WTC11 (cell line): ENCODE results near the gene PGA5.

Experiments
- FOXJ3 ChIP-seq: sonication (generic); formaldehyde crosslinking; IDR thresholded peaks from 2 replicates; pipeline ENCODE4 v1.9.0; 2021; ENCODE audit warnings: missing genetic modification reagents, mild to moderate bottlenecking, borderline replicate concordance
- NFATC4 ChIP-seq: fragments of 250-450 bp; sonication (Bioruptor Pico); IDR thresholded peaks from 2 replicates; pipeline ENCODE4 v1.9.0; 2021; ENCODE audit warnings: mild to moderate bottlenecking
- NR2C2 ChIP-seq: sonication (generic); formaldehyde crosslinking; IDR thresholded peaks from 2 replicates; pipeline ENCODE4 v1.8.0; 2022; ENCODE audit warnings: mild to moderate bottlenecking, missing genetic modification reagents
- USF2 ChIP-seq: sonication (generic); formaldehyde crosslinking; IDR thresholded peaks from 2 replicates; pipeline ENCODE4 v1.8.1; 2023; ENCODE audit warnings: mild to moderate bottlenecking, missing genetic modification reagents, moderate library complexity
- TF ChIP-seq, protein P1 (sequence below): sonication (generic); formaldehyde crosslinking; IDR thresholded peaks from 2 replicates; pipeline ENCODE4 v1.8.0; 2022; ENCODE audit warnings: mild to moderate bottlenecking, missing genetic modification reagents
- TF ChIP-seq, protein P2 (sequence below): fragments of 200-600 bp; IDR thresholded peaks from 2 replicates; pipeline ENCODE4 v1.8.0; 2022; ENCODE audit warnings: antibody characterized with exemption
- TF ChIP-seq, protein P3 (sequence below): sonication (generic); formaldehyde crosslinking; conservative IDR thresholded peaks from 2 replicates; pipeline ENCODE4 v1.8.1; 2022; ENCODE audit warnings: mild to moderate bottlenecking, missing genetic modification reagents

DNA sequence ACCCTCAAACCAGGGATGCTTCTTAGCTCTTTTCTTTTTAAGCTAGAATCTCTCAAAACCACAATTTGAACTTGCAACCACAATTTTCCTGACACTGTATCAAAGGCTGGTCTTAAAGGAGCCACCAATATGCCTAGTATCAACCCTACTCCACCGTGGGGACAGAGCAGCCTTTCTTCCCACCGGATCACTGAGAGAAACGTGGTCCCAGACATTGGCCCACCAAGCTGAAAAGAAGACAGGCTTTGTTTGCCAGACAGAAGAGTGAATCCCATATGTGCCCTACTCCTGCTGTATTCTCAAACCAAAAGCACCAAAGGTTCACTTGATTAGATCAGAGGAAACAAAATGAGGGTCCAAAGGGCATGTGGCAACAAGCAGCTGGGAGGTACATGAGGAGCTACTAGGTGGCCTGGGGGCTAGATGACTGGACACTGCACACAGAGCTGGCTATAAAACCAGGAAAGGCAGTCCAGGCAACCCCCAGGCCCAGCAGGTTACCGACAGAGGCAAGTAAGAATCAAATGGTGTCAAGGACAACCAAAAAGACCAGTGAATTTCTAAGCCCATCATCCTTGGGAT lies 57.8 kb downstream of the PGA5 start:
- TF ChIP-seq, protein P1, sequence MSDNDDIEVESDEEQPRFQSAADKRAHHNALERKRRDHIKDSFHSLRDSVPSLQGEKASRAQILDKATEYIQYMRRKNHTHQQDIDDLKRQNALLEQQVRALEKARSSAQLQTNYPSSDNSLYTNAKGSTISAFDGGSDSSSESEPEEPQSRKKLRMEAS (CRISPR knock-in tag) = no peak
- TF ChIP-seq NR2C2 (no peak), FOXJ3 (CRISPR knock-in tag) (no peak), NFATC4 (CRISPR knock-in tag) (no peak), USF2 (CRISPR knock-in tag) (no peak)
- TF ChIP-seq, protein P2, sequence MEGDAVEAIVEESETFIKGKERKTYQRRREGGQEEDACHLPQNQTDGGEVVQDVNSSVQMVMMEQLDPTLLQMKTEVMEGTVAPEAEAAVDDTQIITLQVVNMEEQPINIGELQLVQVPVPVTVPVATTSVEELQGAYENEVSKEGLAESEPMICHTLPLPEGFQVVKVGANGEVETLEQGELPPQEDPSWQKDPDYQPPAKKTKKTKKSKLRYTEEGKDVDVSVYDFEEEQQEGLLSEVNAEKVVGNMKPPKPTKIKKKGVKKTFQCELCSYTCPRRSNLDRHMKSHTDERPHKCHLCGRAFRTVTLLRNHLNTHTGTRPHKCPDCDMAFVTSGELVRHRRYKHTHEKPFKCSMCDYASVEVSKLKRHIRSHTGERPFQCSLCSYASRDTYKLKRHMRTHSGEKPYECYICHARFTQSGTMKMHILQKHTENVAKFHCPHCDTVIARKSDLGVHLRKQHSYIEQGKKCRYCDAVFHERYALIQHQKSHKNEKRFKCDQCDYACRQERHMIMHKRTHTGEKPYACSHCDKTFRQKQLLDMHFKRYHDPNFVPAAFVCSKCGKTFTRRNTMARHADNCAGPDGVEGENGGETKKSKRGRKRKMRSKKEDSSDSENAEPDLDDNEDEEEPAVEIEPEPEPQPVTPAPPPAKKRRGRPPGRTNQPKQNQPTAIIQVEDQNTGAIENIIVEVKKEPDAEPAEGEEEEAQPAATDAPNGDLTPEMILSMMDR = no peak
- TF ChIP-seq, protein P3, sequence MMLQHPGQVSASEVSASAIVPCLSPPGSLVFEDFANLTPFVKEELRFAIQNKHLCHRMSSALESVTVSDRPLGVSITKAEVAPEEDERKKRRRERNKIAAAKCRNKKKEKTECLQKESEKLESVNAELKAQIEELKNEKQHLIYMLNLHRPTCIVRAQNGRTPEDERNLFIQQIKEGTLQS (CRISPR knock-in tag) = no peak
